Endothelial cell of umbilical vein (primary cell): ENCODE results near the gene AUTS2.

Experiments
- CTCF ChIP-seq, 2 donors: IDR thresholded peaks; 1 replicate in 1 of 2; 2 replicates in 1 of 2; pipeline ENCODE4 v1.5.1; 2011; ENCODE audit warnings: low read length in 2 of 2, mild to moderate bottlenecking in 2 of 2, moderate library complexity in 2 of 2, control low read depth in 1 of 2, inconsistent platforms in 1 of 2, low read depth in 1 of 2; ENCODE audit not compliant: insufficient read depth in 1 of 2; ENCODE audit errors: extremely low read depth in 1 of 2
- EZH2 ChIP-seq: IDR thresholded peaks from 2 replicates; pipeline ENCODE4 v1.6.1; 2012; ENCODE audit warnings: borderline replicate concordance, low read depth, mild to moderate bottlenecking, moderate library complexity, low read length, inconsistent platforms; ENCODE audit not compliant: severe bottlenecking
- GATA2 ChIP-seq: IDR thresholded peaks from 2 replicates; pipeline ENCODE4 v1.7.0; 2011; ENCODE audit warnings: low read depth, mild to moderate bottlenecking, moderate library complexity, mixed read lengths, low read length; ENCODE audit not compliant: insufficient read length, insufficient read depth
- MYC ChIP-seq: IDR thresholded peaks from one replicate; pipeline ENCODE4 v1.6.1; 2011; ENCODE audit warnings: mild to moderate bottlenecking, low read depth, low read length
- POLR2A ChIP-seq: IDR thresholded peaks from 2 replicates; pipeline ENCODE4 v1.6.1; 2012; ENCODE audit warnings: low read depth, mild to moderate bottlenecking, control low read depth, low read length
- POLR2AphosphoS5 ChIP-seq: IDR thresholded peaks from 2 replicates; pipeline ENCODE4 v1.6.1; 2012; ENCODE audit warnings: low read depth, mild to moderate bottlenecking, control low read depth, low read length, moderate library complexity; ENCODE audit not compliant: insufficient read depth

GRCh38 chr7:70052691-70053090, 454.4 kb downstream of the AUTS2 start:
- TF ChIP-seq POLR2A (no peak), EZH2 (no peak), CTCF (IDR thresholded peaks at IDR 0.05; ENCODE audit: extremely low read depth in 1 of 2, insufficient read depth in 1 of 2, low read depth in 1 of 2, low read length in 2 of 2) (no peak), MYC (no peak), GATA2 (no peak), POLR2AphosphoS5 (no peak)
